ENCODE measurements around the gene CDC42BPB.

DNA sequence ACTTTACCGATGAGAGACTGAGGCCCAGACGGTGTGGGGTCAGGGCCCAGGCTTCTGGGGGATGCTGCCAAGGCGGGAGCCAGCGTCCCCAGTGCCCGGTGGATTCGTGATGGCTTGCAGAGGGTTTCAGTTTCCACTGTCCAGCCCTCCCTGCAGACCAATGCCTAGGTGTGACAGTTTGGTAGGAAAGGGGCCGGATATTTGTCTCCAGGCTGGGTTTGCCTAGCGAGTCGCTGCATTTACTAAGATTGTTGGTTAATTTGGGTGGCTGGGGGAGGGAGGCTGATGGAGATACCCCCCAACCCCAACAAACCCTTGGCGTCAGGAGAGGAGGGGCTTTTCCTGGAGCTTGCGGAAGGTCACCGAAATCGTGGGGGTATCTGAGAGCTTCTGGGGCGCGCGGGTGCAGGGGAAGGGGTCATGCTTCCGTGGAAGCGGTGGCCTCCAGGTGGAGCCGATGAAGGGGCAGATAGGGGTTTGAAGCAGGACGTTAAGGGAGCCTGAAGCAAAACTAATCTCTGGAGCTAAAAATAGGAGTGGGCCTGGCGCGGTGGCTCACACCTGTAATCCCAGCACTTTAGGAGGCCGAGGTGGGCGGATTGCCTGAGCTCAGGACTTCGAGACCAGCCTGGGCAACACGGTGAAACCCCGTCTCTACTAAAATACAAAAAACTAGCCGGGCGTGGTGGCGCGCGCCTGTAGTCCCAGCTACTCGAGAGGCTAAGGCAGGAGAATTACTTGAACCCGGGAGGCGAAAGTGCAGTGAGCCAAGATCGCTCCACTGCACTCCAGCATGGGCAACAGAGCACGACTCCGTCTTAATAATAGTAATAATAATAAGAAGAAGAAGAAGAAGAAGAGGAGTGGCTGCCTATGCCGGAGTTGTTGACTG, 1.1 kb upstream of the CDC42BPB start:
- TF ChIP-seq, protein P1, sequence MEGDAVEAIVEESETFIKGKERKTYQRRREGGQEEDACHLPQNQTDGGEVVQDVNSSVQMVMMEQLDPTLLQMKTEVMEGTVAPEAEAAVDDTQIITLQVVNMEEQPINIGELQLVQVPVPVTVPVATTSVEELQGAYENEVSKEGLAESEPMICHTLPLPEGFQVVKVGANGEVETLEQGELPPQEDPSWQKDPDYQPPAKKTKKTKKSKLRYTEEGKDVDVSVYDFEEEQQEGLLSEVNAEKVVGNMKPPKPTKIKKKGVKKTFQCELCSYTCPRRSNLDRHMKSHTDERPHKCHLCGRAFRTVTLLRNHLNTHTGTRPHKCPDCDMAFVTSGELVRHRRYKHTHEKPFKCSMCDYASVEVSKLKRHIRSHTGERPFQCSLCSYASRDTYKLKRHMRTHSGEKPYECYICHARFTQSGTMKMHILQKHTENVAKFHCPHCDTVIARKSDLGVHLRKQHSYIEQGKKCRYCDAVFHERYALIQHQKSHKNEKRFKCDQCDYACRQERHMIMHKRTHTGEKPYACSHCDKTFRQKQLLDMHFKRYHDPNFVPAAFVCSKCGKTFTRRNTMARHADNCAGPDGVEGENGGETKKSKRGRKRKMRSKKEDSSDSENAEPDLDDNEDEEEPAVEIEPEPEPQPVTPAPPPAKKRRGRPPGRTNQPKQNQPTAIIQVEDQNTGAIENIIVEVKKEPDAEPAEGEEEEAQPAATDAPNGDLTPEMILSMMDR (IDR thresholded peaks at IDR 0.05): no peak
- no peak for TF ChIP-seq POLR2A (IDR thresholded peaks at IDR 0.05)

Measured in lower leg skin (tissue), 3 donors.